Rectal smooth muscle tissue (tissue), 1 donor: ENCODE results near the gene GOLM1.
"Not testable (repeated sequence)": the region's sequence is repeated elsewhere in the genome, so short reads cannot be mapped to it uniquely, and the experiment has no call there.

Experiments
- H3K27ac ChIP-seq: one replicate; pipeline ENCODE4 v1.7.0; 2013; ENCODE audit warnings: low read depth, low read length, inconsistent platforms
- H3K27me3 ChIP-seq: one replicate; pipeline ENCODE4 v1.7.0; 2013; ENCODE audit warnings: low read length; ENCODE audit not compliant: control insufficient read depth, insufficient read depth
- H3K36me3 ChIP-seq: one replicate; pipeline ENCODE4 v1.7.0; 2013; ENCODE audit warnings: low read length; ENCODE audit not compliant: control insufficient read depth, insufficient read depth
- H3K4me1 ChIP-seq: one replicate; pipeline ENCODE4 v1.7.0; 2013; ENCODE audit warnings: low read length; ENCODE audit not compliant: control insufficient read depth, insufficient read depth
- H3K4me3 ChIP-seq: one replicate; pipeline ENCODE4 v1.7.0; 2013; ENCODE audit warnings: low read length
- H3K9ac ChIP-seq: one replicate; pipeline ENCODE4 v1.7.0; 2013; ENCODE audit warnings: low read length

Gene GOLM1

GRCh38 chr9:86098824-86099700 lies at the start of gene GOLM1:
Gene GOLM1 (minus strand): TSS chr9:86099558. CDS start chr9:86079320, 20,238 bp downstream.
- Histone ChIP-seq H3K27me3 (no peaks in the 10 kb centered on the region), H3K27ac (peak within 1 kb of the TSS; percentile 67), H3K36me3 (no peaks in the 10 kb centered on the region), H3K4me3 (peak within 1 kb of the TSS; percentile 89), H3K9ac (peak within 1 kb of the TSS; percentile 32), H3K4me1 (peaks cover 2% of the 10 kb centered on the region)

- not testable (repeated sequence) for H3K4me3 ChIP-seq, H3K36me3 ChIP-seq, H3K27me3 ChIP-seq, H3K27ac ChIP-seq, H3K9ac ChIP-seq, H3K4me1 ChIP-seq
Observed at GRCh38 chr9:86146671-86147070, 47.3 kb upstream of the GOLM1 start.

- not testable (repeated sequence) for H3K36me3 ChIP-seq, H3K27me3 ChIP-seq, H3K4me3 ChIP-seq, H3K4me1 ChIP-seq, H3K9ac ChIP-seq, H3K27ac ChIP-seq
Observed at GRCh38 chr9:86145960-86146359, 46.6 kb upstream of the GOLM1 start.

- no peak overlapping the region for H3K27ac ChIP-seq
Observed at GRCh38 chr9:86142973-86143372, 43.6 kb upstream of the GOLM1 start.

GRCh38 chr9:86141843-86142242 lies 42.5 kb upstream of the GOLM1 start:
- Histone ChIP-seq H3K27ac (no peak overlapping the region), H3K36me3 (no peaks in the 10 kb centered on the region), H3K4me3 (no peak overlapping the region), H3K27me3 (no peaks in the 10 kb centered on the region), H3K4me1 (no peaks in the 10 kb centered on the region), H3K9ac (no peak overlapping the region)

More at GRCh38 chr9:86142973-86143372, 43.6 kb upstream of the GOLM1 start:
- no peak overlapping the region for H3K9ac ChIP-seq
- H3K4me3 ChIP-seq: no peak overlapping the region
- no peaks in the 10 kb centered on the region for H3K4me1 ChIP-seq
- H3K36me3 ChIP-seq: no peaks in the 10 kb centered on the region
- H3K27me3 ChIP-seq: no peaks in the 10 kb centered on the region

GRCh38 chr9:86135371-86135770 lies 36.0 kb upstream of the GOLM1 start:
- Histone ChIP-seq H3K27ac (no peak overlapping the region), H3K27me3 (no peaks in the 10 kb centered on the region), H3K4me1 (no peaks in the 10 kb centered on the region), H3K4me3 (no peak overlapping the region), H3K9ac (no peak overlapping the region), H3K36me3 (no peaks in the 10 kb centered on the region)

GRCh38 chr9:86134361-86134760 lies 35.0 kb upstream of the GOLM1 start:
- Histone ChIP-seq H3K9ac (no peak overlapping the region), H3K4me3 (no peak overlapping the region), H3K36me3 (no peaks in the 10 kb centered on the region), H3K27me3 (no peaks in the 10 kb centered on the region), H3K27ac (no peak overlapping the region), H3K4me1 (no peaks in the 10 kb centered on the region)

GRCh38 chr9:86128235-86128822 lies 29.0 kb upstream of the GOLM1 start:
- no peaks in the 10 kb centered on the region for H3K27me3 ChIP-seq
- no peaks in the 10 kb centered on the region for H3K36me3 ChIP-seq
- no peak overlapping the region for H3K27ac ChIP-seq
- no peak overlapping the region for H3K9ac ChIP-seq
- H3K4me3 ChIP-seq: no peak overlapping the region
- peaks cover 8% of the 10 kb centered on the region for H3K4me1 ChIP-seq

- H3K9ac ChIP-seq: no peak overlapping the region
- H3K4me1 ChIP-seq: peaks cover 8% of the 10 kb centered on the region
- no peaks in the 10 kb centered on the region for H3K27me3 ChIP-seq
- H3K36me3 ChIP-seq: no peaks in the 10 kb centered on the region
- no peak overlapping the region for H3K27ac ChIP-seq
- H3K4me3 ChIP-seq: no peak overlapping the region
Observed at GRCh38 chr9:86126998-86127972, 27.9 kb upstream of the GOLM1 start.

GRCh38 chr9:86122311-86122710 lies 23.0 kb upstream of the GOLM1 start:
- H3K4me3 ChIP-seq: no peak overlapping the region
- no peaks in the 10 kb centered on the region for H3K27me3 ChIP-seq
- H3K4me1 ChIP-seq: peaks cover 6% of the 10 kb centered on the region
- H3K27ac ChIP-seq: no peak overlapping the region
- H3K36me3 ChIP-seq: no peaks in the 10 kb centered on the region
- H3K9ac ChIP-seq: no peak overlapping the region

- Histone ChIP-seq H3K27ac (no peak overlapping the region), H3K27me3 (no peaks in the 10 kb centered on the region), H3K4me3 (no peak overlapping the region), H3K4me1 (no peaks in the 10 kb centered on the region), H3K9ac (no peak overlapping the region), H3K36me3 (no peaks in the 10 kb centered on the region)
Observed at GRCh38 chr9:86119457-86119856, 20.1 kb upstream of the GOLM1 start.

- Histone ChIP-seq H3K27ac (no peak overlapping the region), H3K27me3 (no peaks in the 10 kb centered on the region), H3K4me1 (no peaks in the 10 kb centered on the region), H3K36me3 (no peaks in the 10 kb centered on the region), H3K4me3 (no peak overlapping the region), H3K9ac (no peak overlapping the region)
Observed at GRCh38 chr9:86116425-86116824, 17.1 kb upstream of the GOLM1 start.
